Measurements from ENCODE around the gene S100PBP. TPM values are rescaled to one million over a fixed set of nuclear protein-coding genes. Genes with fewer than 3 reads are reported as not detected.

Gene S100PBP
- total RNA-seq, 1 experiment from 2014 or later: 83.4 TPM

Other genes starting within 250 kb of the S100PBP start
- 64.8 and 71.3 TPM in 2 replicates for gene ZBTB8OS, start 167.1 kb upstream of the S100PBP start, total RNA-seq (2014; rRNA removed; shearing (Covaris generic))
- 311 and 325 TPM in 2 replicates for gene RBBP4, start 166.4 kb upstream of the S100PBP start, total RNA-seq (2014; rRNA removed; shearing (Covaris generic))
- 0.07 and 0.45 TPM in 2 replicates for gene SYNC, start 114.9 kb upstream of the S100PBP start, total RNA-seq (2014; rRNA removed; shearing (Covaris generic))
- gene YARS1, start 295 bp upstream of the S100PBP start, total RNA-seq (2014; rRNA removed; shearing (Covaris generic)): 239 and 260 TPM in 2 replicates
- 0.63 and 4.4 TPM in 2 replicates for gene FNDC5, start 53.3 kb downstream of the S100PBP start, total RNA-seq (2014; rRNA removed; shearing (Covaris generic))
- gene HPCA, start 68.8 kb downstream of the S100PBP start, total RNA-seq (2014; rRNA removed; shearing (Covaris generic)): 0.89 and 2.6 TPM in 2 replicates
- 5.4 and 9.8 TPM in 2 replicates for gene TMEM54, start 83.7 kb downstream of the S100PBP start, total RNA-seq (2014; rRNA removed; shearing (Covaris generic))
- 24.9 and 26.7 TPM in 2 replicates for gene RNF19B, start 147.2 kb downstream of the S100PBP start, total RNA-seq (2014; rRNA removed; shearing (Covaris generic))
- 151 and 168 TPM in 2 replicates for gene AK2, start 219.2 kb downstream of the S100PBP start, total RNA-seq (2014; rRNA removed; shearing (Covaris generic))

All from H7 (cell line).